SU-DHL-6 (cell line): ENCODE results near the gene TMEM242.

Experiments used
- H2AFZ ChIP-seq: fragments of 200-600 bp; sonication (generic); 2 replicates; pipeline ENCODE4 v1.6.1; 2014; ENCODE audit warnings: low read depth, mild to moderate bottlenecking, moderate library complexity, mixed read lengths, antibody characterized with exemption, low read length; ENCODE audit not compliant: severe bottlenecking
- H3F3A ChIP-seq: fragments of 200-600 bp; shearing (Covaris generic); 2 replicates; pipeline ENCODE4 v1.6.0; 2016; ENCODE audit warnings: antibody characterized with exemption, mild to moderate bottlenecking; ENCODE audit not compliant: insufficient read depth
- H3K27ac ChIP-seq: fragments of 200-600 bp; sonication (generic); 2 replicates; pipeline ENCODE4 v1.5.1; 2016; ENCODE audit warnings: low read depth, mild to moderate bottlenecking, low read length, moderate library complexity, mixed read lengths
- H3K27me3 ChIP-seq: fragments of 200-600 bp; sonication (generic), shearing (Covaris generic); 2 replicates; pipeline ENCODE4 v1.6.0; 2014; ENCODE audit warnings: mild to moderate bottlenecking, low read length
- H3K36me3 ChIP-seq: fragments of 200-600 bp; sonication (generic); 2 replicates; pipeline ENCODE4 v1.6.1; 2014; ENCODE audit warnings: mild to moderate bottlenecking, low read length, mixed read lengths
- H3K4me2 ChIP-seq: fragments of 300-600, 200-600 bp; shearing (Covaris generic), sonication (generic); 2 replicates; pipeline ENCODE4 v1.6.0; 2014; ENCODE audit warnings: low read length, low read depth, mild to moderate bottlenecking; ENCODE audit not compliant: poor library complexity, severe bottlenecking
- H3K4me3 ChIP-seq: fragments of 200-600 bp; sonication (generic); 2 replicates; pipeline ENCODE4 v1.5.1; 2014; ENCODE audit warnings: antibody characterized with exemption, low read length, mild to moderate bottlenecking, mixed read lengths; ENCODE audit not compliant: insufficient read depth, poor library complexity, severe bottlenecking
- H3K79me2 ChIP-seq: fragments of 200-600 bp; sonication (generic); 2 replicates; pipeline ENCODE4 v1.6.1; 2014; ENCODE audit warnings: mild to moderate bottlenecking, low read length, moderate library complexity; ENCODE audit not compliant: insufficient read depth
- H3K9ac ChIP-seq: fragments of 200-600 bp; sonication (generic); 2 replicates; pipeline ENCODE4 v1.7.0; 2014; ENCODE audit warnings: mild to moderate bottlenecking, low read length
- H3K9me2 ChIP-seq: fragments of 200-600 bp; sonication (generic); replicated peaks from 2 replicates; pipeline ENCODE4 v1.6.1; 2014; ENCODE audit warnings: low read length; ENCODE audit not compliant: insufficient read depth
- H3K9me3 ChIP-seq: fragments of 200-600 bp; sonication (generic); 2 replicates; pipeline ENCODE4 v1.6.1; 2014; ENCODE audit warnings: low read length, mixed read lengths; ENCODE audit not compliant: insufficient read depth
- H4K20me1 ChIP-seq: fragments of 200-600 bp; sonication (generic); 2 replicates; pipeline ENCODE4 v1.6.1; 2014; ENCODE audit warnings: low read depth, mild to moderate bottlenecking, antibody characterized with exemption, low read length, moderate library complexity, mixed read lengths
- CTCF ChIP-seq: fragments of 200-600 bp; sonication (generic); IDR thresholded peaks from one replicate; pipeline ENCODE4 v1.5.1; 2017; ENCODE audit warnings: antibody characterized with exemption, mild to moderate bottlenecking, low read length, moderate library complexity; ENCODE audit not compliant: insufficient read depth, poor library complexity, severe bottlenecking
- EZH2phosphoT487 ChIP-seq: fragments of 200-600 bp; sonication (generic), shearing (Covaris generic); conservative IDR thresholded peaks from 2 replicates; pipeline ENCODE4 v1.6.1; 2018; ENCODE audit warnings: mild to moderate bottlenecking, antibody characterized with exemption, low read length, moderate library complexity, mixed read lengths

Gene TMEM242

GRCh38 chr6:157328108-157328692 lies 4.9 kb upstream of the TMEM242 start:
- Histone ChIP-seq H3K27me3 (no peaks in the 10 kb centered on the region), H3K79me2 (no peaks in the 10 kb centered on the region), H3K4me2 (no peak overlapping the region), H3K9me2 (no peaks in the 10 kb centered on the region), H3K36me3 (no peaks in the 10 kb centered on the region), H3F3A (no peaks in the 10 kb centered on the region), H3K4me3 (no peak overlapping the region), H3K27ac (no peak overlapping the region), H3K9me3 (no peaks in the 10 kb centered on the region), H4K20me1 (no peaks in the 10 kb centered on the region), H3K9ac (no peak overlapping the region), H2AFZ (no peak overlapping the region)
- TF ChIP-seq EZH2phosphoT487 (no peak), CTCF (no peak)

- no peaks in the 10 kb centered on the region for H3K9me2 ChIP-seq
- H3K4me2 ChIP-seq, result no peak overlapping the region
- no peaks in the 10 kb centered on the region for H3K36me3 ChIP-seq
- H3F3A ChIP-seq, result no peaks in the 10 kb centered on the region
- H3K4me3 ChIP-seq, result no peak overlapping the region
- no peaks in the 10 kb centered on the region for H3K27me3 ChIP-seq
- no peak for TF ChIP-seq EZH2phosphoT487
- TF ChIP-seq CTCF, result no peak
- no peaks in the 10 kb centered on the region for H3K79me2 ChIP-seq
- H3K27ac ChIP-seq, result no peak overlapping the region
- no peak overlapping the region for H2AFZ ChIP-seq
- H3K9me3 ChIP-seq, result no peaks in the 10 kb centered on the region
- H3K9ac ChIP-seq, result no peak overlapping the region
- H4K20me1 ChIP-seq, result no peaks in the 10 kb centered on the region
These were observed 3.7 kb upstream of the TMEM242 start for GRCh38 chr6:157326979-157327378.

GRCh38 chr6:157325069-157325805 lies 1.9 kb upstream of the TMEM242 start:
- H3K27ac ChIP-seq, result no peak overlapping the region
- no peaks in the 10 kb centered on the region for H3K27me3 ChIP-seq
- H3K9ac ChIP-seq, result no peak overlapping the region
- H3K79me2 ChIP-seq, result no peaks in the 10 kb centered on the region
- H3K4me3 ChIP-seq, result no peak overlapping the region
- H3K9me2 ChIP-seq, result no peaks in the 10 kb centered on the region
- no peaks in the 10 kb centered on the region for H3F3A ChIP-seq
- H2AFZ ChIP-seq, result no peak overlapping the region
- H3K36me3 ChIP-seq, result no peaks in the 10 kb centered on the region
- no peaks in the 10 kb centered on the region for H3K9me3 ChIP-seq
- TF ChIP-seq CTCF (no peak), EZH2phosphoT487 (no peak)
- H3K4me2 ChIP-seq, result no peak overlapping the region
- H4K20me1 ChIP-seq, result no peaks in the 10 kb centered on the region
